ENCODE data around the gene HLX. TPM values are rescaled to one million over a fixed set of nuclear protein-coding genes. Genes with fewer than 3 reads are reported as not detected.
A peak's percentile ranks its signal among the peaks of the same experiment; 100 is the strongest.

HLX gene
- total RNA-seq, 4 donors from 2014 or later: 1.9 to 11.1 (median 3.5) TPM

GRCh38 chr1:220887520-220888416 is 8.5 kb downstream of the HLX start:
- Histone ChIP-seq H3K4me3 (peak overlapping the region; percentile 17), H3K36me3 (peaks cover 14% of the 10 kb centered on the region), H3K4me1 (peaks cover 14% of the 10 kb centered on the region), H3K27ac (no peak overlapping the region), H3K27me3 (peaks cover 99% of the 10 kb centered on the region), H3K9me3 (no peaks in the 10 kb centered on the region)
- no peak for TF ChIP-seq POLR2A (IDR thresholded peaks at IDR 0.05)
- no peak for TF ChIP-seq POLR2AphosphoS5 (IDR thresholded peaks at IDR 0.05)
- TF ChIP-seq CTCF (IDR thresholded peaks at IDR 0.05): no peak
- TF ChIP-seq EP300 (IDR thresholded peaks at IDR 0.05): no peak
- WGBS: 7% methylated on average over 18 of the region's 48 CpGs
- no peak for DNase-seq (ENCODE audit: low spot score in 2 of 2)

- H3K4me1 ChIP-seq: peaks cover 16% of the 10 kb centered on the region
- H3K9me3 ChIP-seq: no peaks in the 10 kb centered on the region
- no peak for TF ChIP-seq POLR2AphosphoS5 (IDR thresholded peaks at IDR 0.05)
- TF ChIP-seq POLR2A (IDR thresholded peaks at IDR 0.05): no peak
- TF ChIP-seq EP300 (IDR thresholded peaks at IDR 0.05): no peak
- no peak for TF ChIP-seq CTCF (IDR thresholded peaks at IDR 0.05)
- no peak overlapping the region for H3K4me3 ChIP-seq
- no peak for DNase-seq (ENCODE audit: low spot score in 2 of 2)
- peaks cover 14% of the 10 kb centered on the region for H3K36me3 ChIP-seq
- H3K27ac ChIP-seq: no peak overlapping the region
- WGBS: 38% methylated on average over 14 of the region's 14 CpGs
- peaks cover 99% of the 10 kb centered on the region for H3K27me3 ChIP-seq
Observed at GRCh38 chr1:220888417-220888986, 9.3 kb downstream of the HLX start.

- Histone ChIP-seq H3K36me3 (peaks cover 6% of the 10 kb centered on the region), H3K4me1 (peaks cover 21% of the 10 kb centered on the region), H3K27ac (no peak overlapping the region), H3K9me3 (no peaks in the 10 kb centered on the region), H3K27me3 (peaks cover 99% of the 10 kb centered on the region), H3K4me3 (no peak overlapping the region)
- 40% methylated on average over 2 of the region's 2 CpGs for WGBS
- DNase-seq (ENCODE audit: low spot score in 2 of 2): no peak
- no peak for TF ChIP-seq CTCF (IDR thresholded peaks at IDR 0.05)
Observed at GRCh38 chr1:220889333-220889732, 10.1 kb downstream of the HLX start.

- no peak for DNase-seq (ENCODE audit: low spot score in 2 of 2)
- Histone ChIP-seq H3K27me3 (peaks cover 99% of the 10 kb centered on the region), H3K4me1 (peaks cover 25% of the 10 kb centered on the region), H3K27ac (no peak overlapping the region), H3K36me3 (peaks cover under 1% of the 10 kb centered on the region), H3K9me3 (no peaks in the 10 kb centered on the region), H3K4me3 (no peak overlapping the region)
- TF ChIP-seq POLR2AphosphoS5 (IDR thresholded peaks at IDR 0.05) (no peak), CTCF (IDR thresholded peaks at IDR 0.05) (no peak), POLR2A (IDR thresholded peaks at IDR 0.05) (no peak), EP300 (IDR thresholded peaks at IDR 0.05) (no peak)
- WGBS: 53% methylated on average over 15 of the region's 15 CpGs
Observed at GRCh38 chr1:220889848-220890287, 10.6 kb downstream of the HLX start.

- Histone ChIP-seq H3K4me3 (no peak overlapping the region), H3K27me3 (peaks cover 99% of the 10 kb centered on the region), H3K4me1 (peaks cover 25% of the 10 kb centered on the region), H3K27ac (no peak overlapping the region), H3K9me3 (no peaks in the 10 kb centered on the region), H3K36me3 (no peaks in the 10 kb centered on the region)
- 88% methylated on average over 1 of the region's 1 CpG for WGBS
- TF ChIP-seq CTCF (IDR thresholded peaks at IDR 0.05): no peak
- no peak for DNase-seq (ENCODE audit: low spot score in 2 of 2)
Observed at GRCh38 chr1:220890602-220891001, 11.4 kb downstream of the HLX start.
